Kidney capillary endothelial cell (primary cell): ENCODE results near the gene TAF7.
"Not testable (repeated sequence)": the region's sequence is repeated elsewhere in the genome, so short reads cannot be mapped to it uniquely, and the experiment has no call there.

Experiments used
- DNase-seq: peaks from one replicate; pipeline ENCODE4 v3.0.0-alpha.2; 2018; ENCODE audit warnings: low spot score

The TAF7 gene

GRCh38 chr5:141338538-141339306 is 18.1 kb upstream of the TAF7 start, which contains the start of gene PCDHGA2:
Gene PCDHGA2 (plus strand): TSS chr5:141338760.
- no peak for DNase-seq

- DNase-seq = not testable (repeated sequence)
Observed at GRCh38 chr5:141332571-141332970, 12.0 kb upstream of the TAF7 start.

- DNase-seq = no peak
Observed at GRCh38 chr5:141330299-141331080, 9.9 kb upstream of the TAF7 start, which contains the start of gene PCDHGA1. Gene PCDHGA1 (plus strand): TSS chr5:141330514.

GRCh38 chr5:141328231-141328630 is 7.6 kb upstream of the TAF7 start:
- no peak for DNase-seq

- peak; percentile 44 for DNase-seq
Observed at GRCh38 chr5:141326088-141326854, 5.7 kb upstream of the TAF7 start.

- no peak for DNase-seq
Observed at GRCh38 chr5:141322261-141322660, 1.7 kb upstream of the TAF7 start.

GRCh38 chr5:141319699-141320098 is 885 bp downstream of the TAF7 start:
- no peak for DNase-seq

- DNase-seq = no peak
Observed at GRCh38 chr5:141319202-141319601, 1.4 kb downstream of the TAF7 start.

- DNase-seq = not testable (repeated sequence)
Observed at GRCh38 chr5:141316963-141317362, 3.6 kb downstream of the TAF7 start.

GRCh38 chr5:141313711-141314110 is 6.9 kb downstream of the TAF7 start:
- DNase-seq = no peak

- no peak for DNase-seq
Observed at GRCh38 chr5:141306630-141307029, 14.0 kb downstream of the TAF7 start.

- no peak for DNase-seq
Observed at GRCh38 chr5:141303756-141304155, 16.8 kb downstream of the TAF7 start, which contains the start of gene SLC25A2. Gene SLC25A2 (minus strand): TSS chr5:141304049. CDS start chr5:141303865, 184 bp downstream.

- no peak for DNase-seq
Observed at GRCh38 chr5:141298376-141298775, 22.2 kb downstream of the TAF7 start.

- DNase-seq = no peak
Observed at GRCh38 chr5:141272906-141273305, 47.7 kb downstream of the TAF7 start.

- DNase-seq = no peak
Observed at GRCh38 chr5:141269195-141269594, 51.4 kb downstream of the TAF7 start.
